HG02759 (cell line): ENCODE results near the gene DMRT3.
"Not testable (repeated sequence)": the region's sequence is repeated elsewhere in the genome, so short reads cannot be mapped to it uniquely, and the experiment has no call there.

ENCODE experiments used
- ATAC-seq: cut with Tn5 transposase; IDR thresholded peaks from one replicate; pipeline ENCODE4 v1.9.1; 2021; ENCODE audit warnings: mild to moderate bottlenecking, moderate library complexity; ENCODE audit not compliant: unreplicated experiment

The DMRT3 gene

GRCh38 chr9:998299-999110 is 22.1 kb downstream of the DMRT3 start:
- ATAC-seq: not testable (repeated sequence)

DNA sequence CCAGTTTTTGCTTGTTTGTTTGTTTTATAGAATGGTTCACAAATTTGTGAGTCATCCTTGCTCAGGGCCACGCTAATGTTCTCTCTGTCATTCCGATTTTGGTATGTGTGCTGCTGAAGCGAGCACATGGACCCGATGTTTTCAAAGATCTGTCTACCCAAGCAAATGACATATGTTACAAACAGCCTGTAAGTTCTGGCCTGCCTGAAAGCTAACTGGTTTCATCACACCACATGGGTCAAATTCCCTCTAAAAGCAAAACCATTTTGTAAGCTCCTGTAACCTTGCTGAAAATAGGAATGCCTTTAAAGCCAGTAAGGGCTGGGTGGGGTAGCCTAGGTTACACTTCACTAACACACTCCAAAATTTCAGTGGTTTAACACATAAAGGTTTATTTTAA is 25.4 kb downstream of the DMRT3 start:
- ATAC-seq: no peak

- ATAC-seq: no peak
Measured at GRCh38 chr9:1002678-1003077, 26.2 kb downstream of the DMRT3 start.

GRCh38 chr9:1005043-1005667 is 28.7 kb downstream of the DMRT3 start:
- ATAC-seq: peak; percentile 40

GRCh38 chr9:1007312-1007711 is 30.9 kb downstream of the DMRT3 start:
- no peak for ATAC-seq

- ATAC-seq: no peak
Measured at GRCh38 chr9:1008216-1008615, 31.8 kb downstream of the DMRT3 start.

- ATAC-seq: peak; percentile 98
Measured at GRCh38 chr9:1009101-1009707, 32.7 kb downstream of the DMRT3 start.

- ATAC-seq: no peak
Measured at GRCh38 chr9:1013021-1013420, 36.6 kb downstream of the DMRT3 start.

- ATAC-seq: no peak
Measured at GRCh38 chr9:1014225-1014624, 37.8 kb downstream of the DMRT3 start.

- no peak for ATAC-seq
Measured at GRCh38 chr9:1014640-1015039, 38.2 kb downstream of the DMRT3 start.

GRCh38 chr9:1018121-1018520 is 41.7 kb downstream of the DMRT3 start:
- no peak for ATAC-seq

DNA sequence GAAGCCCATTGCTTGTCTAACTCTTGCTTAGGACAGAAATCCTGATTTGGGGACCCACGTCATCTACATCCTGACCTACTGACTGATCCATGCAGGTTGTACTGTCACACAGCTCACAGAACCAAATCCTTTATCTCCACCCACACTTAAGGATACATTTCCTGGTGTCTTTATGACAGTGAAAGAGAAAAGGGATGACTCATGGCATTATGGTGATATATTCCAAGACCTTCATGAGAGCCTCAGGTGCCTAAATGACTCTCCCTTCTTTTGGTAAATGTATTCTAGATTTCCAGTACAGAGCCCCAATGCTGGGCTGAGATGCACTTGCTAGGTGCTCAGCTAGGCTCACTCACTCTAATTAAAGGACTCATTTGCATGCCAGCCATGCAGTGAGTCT is 47.7 kb downstream of the DMRT3 start:
- ATAC-seq: no peak

- no peak for ATAC-seq
Measured at GRCh38 chr9:1025131-1025530, 48.7 kb downstream of the DMRT3 start.

- ATAC-seq: no peak
Measured at GRCh38 chr9:1026219-1026618, 49.8 kb downstream of the DMRT3 start.

DNA sequence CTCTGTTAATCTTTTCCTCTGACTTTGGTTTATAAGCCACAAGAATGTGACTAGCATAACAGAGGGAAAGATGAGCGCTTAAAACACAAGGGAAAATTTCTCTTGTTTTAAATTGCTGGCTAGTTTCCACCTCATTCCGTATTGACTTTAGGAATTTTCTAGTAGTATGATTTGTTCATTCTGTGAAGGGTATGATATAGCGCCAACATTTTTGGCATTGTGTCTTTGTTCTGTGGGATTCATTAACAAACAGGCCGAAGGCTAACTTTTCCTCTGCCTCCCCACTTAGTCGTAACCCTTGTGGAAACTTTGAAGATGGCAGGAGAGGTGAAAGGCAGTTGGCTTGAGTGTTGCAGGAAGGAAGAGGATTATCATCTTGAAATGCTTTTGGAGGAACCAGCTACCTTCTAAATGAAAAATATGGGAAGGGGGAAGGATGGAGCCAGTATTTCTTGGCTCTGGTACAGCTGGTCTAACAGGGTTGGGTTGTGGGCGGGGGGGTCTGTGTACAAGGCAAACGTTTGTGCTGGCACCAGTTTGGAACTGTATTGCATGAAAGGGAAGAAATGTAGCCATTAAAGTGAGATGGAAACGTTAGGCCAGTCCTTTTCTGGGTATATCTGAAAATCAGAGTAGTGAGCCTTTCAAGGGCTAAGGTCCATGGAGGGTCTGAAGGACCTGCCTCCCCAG is 52.2 kb downstream of the DMRT3 start:
- no peak for ATAC-seq

DNA sequence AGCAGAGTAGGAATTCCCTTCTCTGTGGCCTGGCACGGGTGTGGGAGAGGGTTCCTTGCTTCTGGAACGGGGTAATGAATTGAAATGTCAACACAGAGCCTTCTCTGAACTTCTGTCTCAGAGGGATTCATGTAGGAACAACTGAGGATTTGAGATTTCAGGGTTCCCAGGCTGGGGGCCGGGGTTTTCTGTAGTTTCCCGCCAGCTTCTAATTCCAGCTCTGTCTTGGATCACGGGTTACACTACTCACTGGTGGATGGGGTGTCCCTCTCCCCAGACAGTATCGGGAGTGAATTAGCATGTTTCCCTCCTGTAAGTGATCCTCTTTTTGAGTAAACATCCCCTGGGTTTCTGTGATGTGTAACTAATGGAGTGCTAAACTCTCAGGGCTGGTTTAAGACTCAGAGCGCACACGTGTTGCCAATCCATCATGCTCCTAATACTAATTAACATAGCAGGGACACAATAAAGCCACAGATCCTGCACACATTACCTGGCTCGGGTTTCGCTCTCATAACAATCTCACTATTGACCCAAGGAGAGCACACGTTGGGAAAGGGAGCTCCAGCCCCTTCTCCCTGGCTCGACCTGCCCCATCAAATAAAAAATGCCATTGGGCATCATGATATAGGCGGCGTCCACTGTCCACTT is 55.6 kb downstream of the DMRT3 start:
- no peak for ATAC-seq

DNA sequence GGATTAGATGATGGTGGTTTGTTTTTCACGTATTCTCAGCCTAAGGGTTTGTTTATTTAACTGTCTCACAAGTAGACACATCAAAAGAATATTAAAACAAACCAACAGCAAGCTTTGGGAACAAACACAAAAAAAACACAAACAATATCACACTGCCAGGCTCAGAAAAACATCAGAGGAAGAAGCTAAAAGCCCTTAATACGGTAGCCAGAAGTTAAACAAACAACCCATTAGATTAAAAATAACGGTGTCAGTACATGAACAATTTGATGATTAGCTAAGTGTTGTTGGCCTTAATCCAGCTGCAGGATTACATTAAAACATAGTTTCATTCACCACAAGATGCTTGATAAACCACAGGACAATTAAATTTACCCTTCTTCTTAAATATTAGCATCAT is 57.8 kb downstream of the DMRT3 start:
- ATAC-seq: no peak

- no peak for ATAC-seq
Measured at GRCh38 chr9:1039589-1039988, 63.1 kb downstream of the DMRT3 start.
